GM23248 (cell line): ENCODE measurements around the gene ADAMTSL4. TPM values are rescaled to one million over a fixed set of nuclear protein-coding genes. Genes with fewer than 3 reads are reported as not detected.

Experiments used
- DNase-seq: peaks from one replicate; pipeline ENCODE4 v3.0.0-alpha.2; 2015
- H2AFZ ChIP-seq: fragments of 200-600 bp; sonication (generic); 2 replicates; pipeline ENCODE4 v1.6.1; 2016; ENCODE audit warnings: antibody characterized with exemption
- H3F3A ChIP-seq: fragments of 200-600 bp; sonication (generic); 2 replicates; pipeline ENCODE4 v1.6.1; 2016; ENCODE audit warnings: mild to moderate bottlenecking, antibody characterized with exemption, mixed run types; ENCODE audit not compliant: insufficient read depth
- H3K27ac ChIP-seq: fragments of 200-600 bp; sonication (generic); 2 replicates; pipeline ENCODE4 v1.5.1; 2016; ENCODE audit warnings: mild to moderate bottlenecking
- H3K27me3 ChIP-seq: fragments of 200-600 bp; sonication (generic); replicated peaks from 2 replicates; pipeline ENCODE4 v1.6.1; 2016; ENCODE audit warnings: mild to moderate bottlenecking; ENCODE audit not compliant: insufficient read depth
- H3K36me3 ChIP-seq: fragments of 200-600 bp; sonication (generic); 2 replicates; pipeline ENCODE4 v1.6.1; 2016; ENCODE audit warnings: low read depth, mild to moderate bottlenecking
- H3K4me1 ChIP-seq: fragments of 200-600 bp; sonication (generic); 2 replicates; pipeline ENCODE4 v1.6.1; 2016; ENCODE audit warnings: mild to moderate bottlenecking; ENCODE audit not compliant: insufficient read depth
- H3K4me2 ChIP-seq: fragments of 200-600 bp; sonication (generic); one replicate; pipeline ENCODE4 v1.6.1; 2016; ENCODE audit warnings: mild to moderate bottlenecking; ENCODE audit not compliant: unreplicated experiment
- H3K4me3 ChIP-seq: fragments of 200-600 bp; sonication (generic); 2 replicates; pipeline ENCODE4 v1.5.1; 2016; ENCODE audit warnings: mild to moderate bottlenecking
- H3K79me2 ChIP-seq: fragments of 200-600 bp; sonication (generic); 2 replicates; pipeline ENCODE4 v1.6.1; 2016; ENCODE audit warnings: mild to moderate bottlenecking; ENCODE audit not compliant: insufficient read depth
- H3K9ac ChIP-seq: fragments of 200-600 bp; sonication (generic); 2 replicates; pipeline ENCODE4 v1.6.1; 2016; ENCODE audit warnings: mild to moderate bottlenecking
- H3K9me2 ChIP-seq: fragments of 200-600 bp; sonication (generic); 2 replicates; pipeline ENCODE4 v1.6.1; 2016; ENCODE audit warnings: mixed run types, mild to moderate bottlenecking, moderate library complexity; ENCODE audit not compliant: insufficient read depth
- H3K9me3 ChIP-seq: fragments of 200-600 bp; sonication (generic); one replicate; pipeline ENCODE4 v1.6.1; 2017; ENCODE audit warnings: low read depth
- H4K20me1 ChIP-seq: fragments of 200-600 bp; sonication (generic); 2 replicates; pipeline ENCODE4 v1.6.0; 2016; ENCODE audit not compliant: insufficient read depth
- EZH2 ChIP-seq: fragments of 200-600 bp; sonication (generic); IDR thresholded peaks from 2 replicates; pipeline ENCODE4 v1.6.1; 2018; ENCODE audit warnings: antibody characterized with exemption, mild to moderate bottlenecking; ENCODE audit not compliant: insufficient read depth, poor library complexity, severe bottlenecking
- EZH2phosphoT487 ChIP-seq: fragments of 200-600 bp; sonication (generic); IDR thresholded peaks from 2 replicates; pipeline ENCODE4 v1.6.1; 2018; ENCODE audit warnings: antibody characterized with exemption, moderate library complexity, mild to moderate bottlenecking, low read depth; ENCODE audit not compliant: insufficient read depth
- whole genome bisulfite sequencing, 2 experiments: methylation state at CpG; one replicate each; pipeline ENCODE4 v1.1.6; 2015 to 2017; ENCODE audit warnings: low lambda C conversion rate in 2 of 2, low coverage in 1 of 2; ENCODE audit errors: missing lambda C conversion rate in 2 of 2; 5-methylcytosine and 5-hydroxymethylcytosine counted together
- in situ Hi-C: fragments of 300-500 bp; cut with MboI; formaldehyde crosslinking; loops from 2 replicates; pipeline ENCODE4 v1.15.0; 2020
- polyA plus RNA-seq: library from polyadenylated mRNA; unstranded; fragments of >200 nt; fragmentation: Nextera tagmentation; extraction: Ambion mirVana; gene quantifications from 2 replicates; pipeline ENCODE4 v1.2.1, GENCODE V29; 2016
- total RNA-seq: library from RNA; depleted of rRNA; stranded (reverse); fragments of >200 nt; shearing (Covaris generic); gene quantifications from 2 replicates; pipeline ENCODE4 v1.2.3, GENCODE V29; 2014

ADAMTSL4 gene
- total and polyA plus RNA-seq, 2 experiments from 2014 or later = 27.6 to 45.4 TPM

- peak overlapping the region; percentile 85 for H3K9ac ChIP-seq
- WGBS, 2 experiments = 77 to 100% methylated on average over 2 to 4 of the region's 4 CpGs
Observed at GRCh38 chr1:150548324-150548631, 930 bp upstream of the ADAMTSL4 start.

DNA sequence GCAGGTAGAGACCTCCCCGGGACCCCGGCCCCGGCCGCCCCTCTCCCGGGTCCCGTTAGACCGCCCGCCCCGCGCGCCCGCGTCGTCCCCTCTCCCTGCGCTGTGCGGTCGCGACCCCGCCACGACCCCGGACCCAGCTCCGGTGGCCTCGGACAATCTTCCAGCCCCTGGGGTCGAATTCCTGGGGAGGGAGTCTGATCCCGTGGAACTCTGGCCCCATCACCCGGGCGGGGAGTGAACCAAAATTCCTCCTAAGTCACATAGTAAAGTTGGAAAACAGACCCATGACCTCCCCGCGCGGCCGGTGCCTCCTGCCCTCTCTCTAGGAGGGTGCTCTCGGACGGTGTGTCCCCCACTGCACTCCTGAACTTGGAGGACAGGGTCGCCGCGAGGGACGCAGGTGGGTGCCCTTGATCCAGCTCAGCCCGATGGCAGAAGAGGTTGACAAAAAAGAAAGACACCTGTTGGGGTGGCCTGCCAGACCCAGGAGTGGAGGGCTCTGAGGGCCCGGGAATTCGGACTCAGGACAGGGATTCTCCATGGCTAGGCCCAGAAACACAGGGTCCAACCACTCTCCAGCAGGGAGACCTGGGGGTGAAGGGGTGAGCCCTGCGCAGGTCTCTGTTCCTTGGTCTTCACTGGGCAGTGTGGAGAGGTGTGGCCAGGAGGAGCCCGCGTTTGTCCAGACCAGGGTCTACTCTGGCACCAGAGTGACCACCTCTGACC, 451 bp downstream of the ADAMTSL4 start:
- Histone ChIP-seq H3K27ac (peak overlapping the region; percentile 86), H3K27me3 (no peaks in the 10 kb centered on the region), H2AFZ (peak overlapping the region; percentile 34; the same call in 1 of the 2 replicates), H3K9ac (peak overlapping the region; percentile 85), H4K20me1 (no peaks in the 10 kb centered on the region), H3K4me1 (peaks cover 29% of the 10 kb centered on the region), H3K4me3 (peak overlapping the region; percentile 70), H3K36me3 (no peaks in the 10 kb centered on the region), H3K4me2 (peak overlapping the region; percentile 85), H3K9me3 (no peaks in the 10 kb centered on the region), H3F3A (peaks cover 20% of the 10 kb centered on the region), H3K79me2 (0 out of 2 replicates have a peak, but pooled peaks cover 3% of the 10 kb centered on the region), H3K9me2 (no peaks in the 10 kb centered on the region)
- no peak for TF ChIP-seq EZH2phosphoT487
- no peak for TF ChIP-seq EZH2
- in situ Hi-C loops = no loop called here
- DNase-seq = peak; percentile 72
- 3 to 5% methylated on average over 21 to 27 of the region's 43 CpGs for WGBS, 2 experiments

More at GRCh38 chr1:150548324-150548631, 930 bp upstream of the ADAMTSL4 start:
- peak overlapping the region; percentile 76 for H3K27ac ChIP-seq
- peak overlapping the region; percentile 70 for H3K4me3 ChIP-seq
- no peaks in the 10 kb centered on the region for H3K9me2 ChIP-seq
- H3K4me1 ChIP-seq = peaks cover 43% of the 10 kb centered on the region
- no peaks in the 10 kb centered on the region for H4K20me1 ChIP-seq
- no peaks in the 10 kb centered on the region for H3K79me2 ChIP-seq
- no peaks in the 10 kb centered on the region for H3K9me3 ChIP-seq
- no peaks in the 10 kb centered on the region for H3K36me3 ChIP-seq
- H3K27me3 ChIP-seq = no peaks in the 10 kb centered on the region
- peaks cover 34% of the 10 kb centered on the region for H3F3A ChIP-seq
- peak overlapping the region; percentile 55 for H3K4me2 ChIP-seq
- in situ Hi-C loops = no loop called here
- no peak for DNase-seq
- no peak for TF ChIP-seq EZH2phosphoT487
- TF ChIP-seq EZH2 = no peak
- peak overlapping the region; percentile 57 for H2AFZ ChIP-seq

GRCh38 chr1:150550222-150551050, 1.2 kb downstream of the ADAMTSL4 start:
- Histone ChIP-seq H3K27me3 (no peaks in the 10 kb centered on the region), H3K36me3 (no peaks in the 10 kb centered on the region), H4K20me1 (no peaks in the 10 kb centered on the region), H3K4me2 (peak overlapping the region; percentile 85), H3K9me2 (no peaks in the 10 kb centered on the region), H3K27ac (peak overlapping the region; percentile 86), H3K79me2 (0 out of 2 replicates have a peak, but pooled peaks cover 3% of the 10 kb centered on the region), H2AFZ (no peak overlapping the region), H3K9ac (peak overlapping the region; percentile 85), H3K9me3 (no peaks in the 10 kb centered on the region), H3K4me1 (peaks cover 29% of the 10 kb centered on the region), H3K4me3 (peak overlapping the region; percentile 70), H3F3A (peaks cover 20% of the 10 kb centered on the region)
- 15 to 21% methylated on average over 16 to 22 of the region's 22 CpGs for WGBS, 2 experiments
- DNase-seq = peak; percentile 46
- in situ Hi-C loops = no loop called here
- TF ChIP-seq EZH2 (no peak), EZH2phosphoT487 (no peak)

GRCh38 chr1:150551051-150551783, 2.0 kb downstream of the ADAMTSL4 start:
- Histone ChIP-seq H3K9ac (peak overlapping the region; percentile 85), H3K9me3 (no peaks in the 10 kb centered on the region), H3K4me2 (peak overlapping the region; percentile 85), H2AFZ (no peak overlapping the region), H4K20me1 (no peaks in the 10 kb centered on the region), H3K79me2 (0 out of 2 replicates have a peak, but pooled peaks cover 3% of the 10 kb centered on the region), H3K36me3 (0 out of 2 replicates have a peak, but pooled peaks cover 3% of the 10 kb centered on the region), H3K4me3 (peak overlapping the region; percentile 70; the same call in 1 of the 2 replicates), H3F3A (peaks cover 20% of the 10 kb centered on the region), H3K4me1 (peaks cover 29% of the 10 kb centered on the region), H3K9me2 (no peaks in the 10 kb centered on the region), H3K27ac (peak overlapping the region; percentile 86), H3K27me3 (no peaks in the 10 kb centered on the region)
- in situ Hi-C loops = no loop called here
- TF ChIP-seq EZH2phosphoT487 (no peak), EZH2 (no peak)
- peak; percentile 65 for DNase-seq
- WGBS, 2 experiments = 58 to 59% methylated on average over 11 of the region's 11 CpGs
